GM21390 (cell line): ENCODE results near the gene FAR2.
"Not testable (repeated sequence)": the region's sequence is repeated elsewhere in the genome, so short reads cannot be mapped to it uniquely, and the experiment has no call there.

Source experiments
- ATAC-seq: cut with Tn5 transposase; IDR thresholded peaks from one replicate; pipeline ENCODE4 v1.9.1; 2021; ENCODE audit not compliant: unreplicated experiment

Gene FAR2

GRCh38 chr12:29275834-29276233 is 126.8 kb downstream of the FAR2 start:
- no peak for ATAC-seq

DNA sequence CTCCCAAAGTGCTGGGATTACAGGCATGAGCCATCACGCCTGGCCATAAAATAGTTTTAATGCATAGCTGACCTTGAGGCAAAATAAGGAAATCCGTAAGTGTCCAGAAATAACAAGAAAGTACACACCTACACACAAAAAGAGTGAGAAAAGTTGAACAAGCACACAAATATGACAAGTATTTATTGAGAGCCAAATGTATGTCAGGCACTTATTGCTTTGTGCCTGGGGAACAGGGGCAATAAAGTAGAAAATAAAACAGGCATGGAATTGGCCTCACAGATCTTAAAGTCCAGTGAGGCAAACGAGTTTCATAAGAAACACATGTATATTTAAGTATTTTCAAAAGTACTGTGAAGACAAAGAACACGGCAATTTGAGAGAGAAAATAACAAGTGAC is 128.2 kb downstream of the FAR2 start:
- ATAC-seq = no peak

- no peak for ATAC-seq
Observed at GRCh38 chr12:29278673-29279420, 129.8 kb downstream of the FAR2 start.

DNA sequence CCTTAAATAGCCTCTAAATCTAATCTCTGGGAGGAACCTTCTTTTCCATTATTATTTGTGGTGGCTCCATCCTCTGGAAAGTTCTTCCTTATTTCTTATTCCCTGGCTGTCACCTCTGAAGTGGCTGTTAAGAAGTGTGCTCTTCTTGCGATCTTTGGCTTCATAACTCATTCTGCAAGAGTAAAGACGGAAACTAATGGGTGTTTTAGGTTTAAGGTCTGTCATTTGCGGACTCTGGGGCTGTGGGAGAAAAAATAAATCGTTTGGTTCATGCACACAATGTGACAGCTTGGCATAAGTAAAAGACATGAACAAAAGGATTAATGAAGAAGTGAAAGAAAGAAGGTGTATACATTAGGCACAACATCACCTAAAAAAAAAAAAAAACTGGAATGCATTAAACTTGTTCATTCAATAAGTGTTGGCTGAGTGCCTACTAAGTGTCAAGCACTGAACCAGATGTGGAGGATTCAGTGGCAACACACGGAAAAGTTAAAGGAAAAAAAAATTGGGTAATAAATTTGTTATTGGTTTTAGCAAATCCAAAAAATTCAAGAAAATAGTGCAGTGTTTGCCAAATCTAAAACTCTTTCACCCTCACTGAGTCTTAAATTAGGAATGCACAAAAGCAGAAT is 132.4 kb downstream of the FAR2 start:
- no peak for ATAC-seq

- no peak for ATAC-seq
Observed at GRCh38 chr12:29282031-29282816, 133.1 kb downstream of the FAR2 start.

GRCh38 chr12:29283969-29284700 is 135.1 kb downstream of the FAR2 start:
- no peak for ATAC-seq

- ATAC-seq = no peak
Observed at GRCh38 chr12:29286081-29286790, 137.2 kb downstream of the FAR2 start.

- no peak for ATAC-seq
Observed at GRCh38 chr12:29287622-29288021, 138.5 kb downstream of the FAR2 start.

GRCh38 chr12:29288031-29288430 is 139.0 kb downstream of the FAR2 start:
- ATAC-seq = no peak

DNA sequence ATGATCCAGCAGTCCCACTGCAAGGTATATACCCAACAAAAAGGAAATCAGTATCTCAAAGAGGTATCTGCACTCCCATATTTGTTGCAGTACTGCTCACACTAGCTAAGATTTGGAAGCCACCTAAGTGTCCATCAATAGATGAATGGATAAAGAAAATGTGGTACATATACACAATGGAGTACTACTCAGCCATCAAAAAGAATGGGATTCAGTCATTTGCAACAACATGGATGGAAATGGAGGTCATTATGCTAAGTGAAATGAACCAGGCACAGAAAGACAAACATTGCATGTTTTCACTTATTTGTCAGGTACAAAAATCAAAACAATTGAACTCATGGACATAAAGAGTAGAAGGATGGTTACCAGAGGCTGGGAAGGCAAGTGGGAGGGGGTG is 141.4 kb downstream of the FAR2 start:
- not testable (repeated sequence) for ATAC-seq

- no peak for ATAC-seq
Observed at GRCh38 chr12:29291226-29291625, 142.1 kb downstream of the FAR2 start.

DNA sequence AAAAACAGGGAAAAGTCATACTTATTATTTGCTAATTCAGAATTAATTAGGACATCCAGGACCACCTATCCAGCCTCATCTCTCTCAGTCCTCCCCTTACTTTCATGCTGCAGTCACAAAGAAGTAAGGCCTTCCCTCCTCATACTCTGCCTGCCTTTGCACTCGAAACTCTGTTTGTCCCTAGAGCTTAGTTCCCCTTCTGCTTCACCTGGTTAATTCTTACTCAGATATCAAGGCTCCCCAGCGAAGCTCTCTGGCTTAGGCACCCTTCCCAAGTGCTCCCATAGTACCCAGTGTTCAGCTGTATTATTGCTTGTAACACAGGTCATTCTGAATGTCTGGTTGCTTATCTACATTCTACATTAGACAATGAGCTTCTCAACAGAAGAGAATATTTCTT is 150.6 kb downstream of the FAR2 start:
- no peak for ATAC-seq

DNA sequence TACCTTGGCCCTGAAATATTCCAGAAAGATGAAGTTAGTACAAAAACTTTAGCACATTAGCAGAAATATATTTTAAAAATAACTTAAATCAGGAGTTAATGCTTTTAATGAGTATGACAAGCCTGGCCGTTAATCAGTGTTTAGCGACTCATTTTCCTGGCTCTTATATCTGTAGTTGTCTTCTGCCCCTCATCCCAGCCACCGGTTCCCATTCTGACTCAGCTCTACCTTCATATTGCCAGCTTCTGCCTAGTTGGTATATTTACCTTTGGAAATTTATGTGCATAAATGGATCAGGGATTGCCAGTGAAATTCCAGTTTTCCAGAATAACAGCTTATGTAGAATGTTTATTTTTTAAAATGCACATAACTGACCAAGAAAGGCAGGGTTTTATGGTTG is 152.0 kb downstream of the FAR2 start:
- no peak for ATAC-seq

DNA sequence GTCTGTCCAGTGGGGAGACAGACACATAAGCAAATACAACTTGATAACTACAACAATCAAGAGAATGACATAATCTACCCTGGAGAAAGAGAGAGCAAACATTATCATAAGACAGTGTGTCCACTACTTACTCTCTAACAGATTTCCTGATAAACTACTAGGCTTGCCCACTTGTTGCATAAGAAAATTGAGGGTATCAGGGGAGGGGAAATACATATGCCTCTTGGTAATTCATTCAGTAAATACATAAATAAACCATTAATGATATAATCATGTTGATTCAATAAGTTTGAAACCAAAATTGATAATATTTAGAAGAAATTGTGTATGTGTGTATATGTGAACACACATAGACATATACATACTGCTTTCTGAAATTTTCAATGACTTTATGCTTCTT is 155.3 kb downstream of the FAR2 start:
- no peak for ATAC-seq

- no peak for ATAC-seq
Observed at GRCh38 chr12:29306266-29306665, 157.2 kb downstream of the FAR2 start.

DNA sequence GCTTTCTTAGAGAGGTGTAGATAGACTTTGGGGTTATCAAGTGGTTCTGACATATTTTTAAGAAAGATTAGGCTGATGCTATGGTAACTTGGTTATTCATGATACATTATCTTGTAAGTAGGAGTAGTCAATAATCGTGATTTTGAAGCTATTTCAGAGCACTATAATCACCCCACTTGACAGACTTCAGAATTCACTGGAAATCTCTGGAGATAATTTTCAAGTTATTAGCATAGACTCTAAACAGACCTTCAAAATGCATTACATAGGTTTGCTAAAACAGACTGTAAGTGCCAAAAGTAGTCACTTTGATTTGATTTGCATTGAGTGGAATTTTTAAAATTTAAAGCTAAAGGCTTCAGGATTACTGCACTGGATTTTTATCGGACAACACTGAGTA is 157.6 kb downstream of the FAR2 start:
- no peak for ATAC-seq

DNA sequence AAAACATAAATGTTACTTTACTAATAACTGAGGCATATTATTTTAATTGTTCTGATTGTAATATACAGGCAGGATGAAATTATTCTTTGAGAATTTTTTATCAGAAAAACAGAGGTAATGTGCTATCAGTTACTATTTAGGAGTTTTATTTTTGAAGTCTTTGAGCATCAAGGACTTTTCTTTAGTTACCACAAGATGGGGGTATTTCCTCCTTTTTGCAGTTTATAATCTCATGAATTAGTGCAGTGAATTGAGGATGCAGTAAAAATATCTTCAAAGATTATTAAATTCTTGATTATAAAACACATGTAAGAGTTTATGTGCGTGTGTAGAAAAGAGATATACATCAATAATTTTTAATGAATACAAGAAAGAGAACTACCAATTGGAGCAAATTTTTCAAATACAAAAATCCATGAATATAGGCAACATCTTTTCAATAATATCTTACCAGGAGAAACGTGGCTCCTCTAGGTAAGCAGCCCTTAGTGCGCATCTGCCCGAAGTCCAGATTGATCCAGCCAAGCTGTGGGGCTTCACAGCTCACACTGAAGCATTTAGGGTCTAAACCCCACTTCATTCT is 160.3 kb downstream of the FAR2 start:
- ATAC-seq = no peak

DNA sequence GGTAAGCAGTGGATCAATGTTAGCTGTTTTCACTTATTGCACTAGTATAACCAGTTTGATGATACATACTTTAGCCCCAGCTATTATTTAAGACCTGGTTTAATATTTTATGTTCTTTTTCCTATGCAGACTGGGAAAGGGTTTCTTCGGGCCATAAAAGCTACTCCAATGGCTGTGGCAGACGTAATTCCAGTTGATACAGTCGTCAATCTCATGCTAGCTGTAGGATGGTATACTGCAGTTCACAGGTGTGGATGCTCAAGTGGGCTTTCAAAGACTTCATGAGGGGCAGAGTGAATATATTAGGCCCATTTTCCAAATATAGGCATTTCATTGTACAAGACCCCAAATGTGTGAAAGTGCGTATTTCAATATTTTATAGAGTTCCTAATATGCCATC is 161.8 kb downstream of the FAR2 start:
- no peak for ATAC-seq

- ATAC-seq = no peak
Observed at GRCh38 chr12:29314416-29314815, 165.3 kb downstream of the FAR2 start.

- no peak for ATAC-seq
Observed at GRCh38 chr12:29316752-29317151, 167.7 kb downstream of the FAR2 start.
